Central memory CD4-positive, alpha-beta T cell (primary cell): ENCODE data around the gene ZNF333.
"Not testable (repeated sequence)": the region's sequence is repeated elsewhere in the genome, so short reads cannot be mapped to it uniquely, and the experiment has no call there.

Experiments
- DNase-seq: peaks from one replicate; pipeline ENCODE4 v3.0.0; 2022

Gene ZNF333

DNA sequence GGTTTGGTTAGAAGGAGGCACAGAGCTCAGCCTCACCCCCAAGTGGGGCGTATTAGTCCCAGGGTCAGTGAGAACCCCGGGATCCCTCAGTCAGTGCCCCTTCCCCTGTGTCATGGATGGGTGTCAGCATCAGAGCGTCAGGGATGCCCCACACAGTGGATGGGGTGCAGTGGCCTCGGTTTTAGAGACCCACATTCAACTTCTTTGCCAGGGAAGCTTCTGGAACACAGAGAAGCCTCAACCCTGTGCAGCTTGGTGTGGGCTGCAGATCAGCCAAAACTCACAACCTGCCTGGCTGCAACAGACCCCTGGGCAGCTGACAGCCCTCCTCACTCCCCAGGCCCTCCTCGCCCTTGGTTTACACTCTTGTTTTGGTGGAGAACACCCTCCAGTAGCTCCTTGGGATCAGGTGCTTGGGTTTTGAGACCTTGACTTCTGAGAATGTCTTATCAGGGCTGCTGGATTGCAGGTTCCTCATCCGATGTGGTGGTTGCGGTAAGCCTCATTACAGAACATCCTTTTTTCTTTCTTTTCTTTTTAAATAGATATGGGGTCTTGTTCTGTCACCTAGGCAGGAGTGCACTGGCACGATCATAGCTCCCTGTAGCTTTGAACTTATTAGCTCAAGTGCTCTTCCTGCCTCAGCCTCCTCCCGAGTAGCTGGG lies 11.0 kb downstream of the ZNF333 start:
- DNase-seq: no peak

DNA sequence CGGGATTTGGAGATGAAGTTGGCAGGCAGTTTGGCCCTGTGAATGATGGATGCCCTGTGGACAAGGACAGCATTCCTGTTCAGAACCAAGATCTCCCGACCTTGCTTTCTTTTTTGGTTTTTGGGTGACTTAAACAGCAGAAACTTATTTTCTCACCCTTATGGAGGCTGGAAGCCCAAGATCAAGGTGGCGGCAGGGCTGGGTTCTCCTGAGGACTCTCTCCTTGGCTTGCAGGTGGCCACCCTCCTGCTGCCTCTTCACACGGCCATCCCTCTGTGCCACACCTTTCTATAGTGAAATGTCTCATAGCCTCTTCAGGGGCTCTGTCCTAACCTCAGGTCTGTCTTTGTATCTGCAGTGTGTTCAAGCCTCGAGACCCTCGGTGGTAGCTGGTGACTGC lies 14.0 kb downstream of the ZNF333 start:
- DNase-seq: no peak

DNA sequence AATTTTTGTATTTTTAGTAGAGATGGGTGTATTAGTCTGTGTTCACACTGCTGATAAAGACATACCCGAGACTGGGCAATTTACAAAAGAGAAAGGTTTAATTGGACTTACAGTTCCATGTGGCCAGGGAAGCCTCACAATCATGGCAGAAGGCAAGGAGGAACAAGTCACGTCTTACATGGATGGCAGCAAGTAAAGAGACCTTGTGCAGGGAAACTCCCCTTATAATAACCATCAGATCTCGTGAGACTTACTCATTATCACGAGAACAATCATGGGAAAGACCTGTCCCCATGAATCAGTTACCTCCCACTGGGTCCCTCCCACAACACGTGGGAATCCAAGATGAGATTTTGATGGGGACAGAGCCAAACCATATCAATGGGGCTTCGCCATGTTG lies 14.6 kb downstream of the ZNF333 start:
- no peak for DNase-seq

DNA sequence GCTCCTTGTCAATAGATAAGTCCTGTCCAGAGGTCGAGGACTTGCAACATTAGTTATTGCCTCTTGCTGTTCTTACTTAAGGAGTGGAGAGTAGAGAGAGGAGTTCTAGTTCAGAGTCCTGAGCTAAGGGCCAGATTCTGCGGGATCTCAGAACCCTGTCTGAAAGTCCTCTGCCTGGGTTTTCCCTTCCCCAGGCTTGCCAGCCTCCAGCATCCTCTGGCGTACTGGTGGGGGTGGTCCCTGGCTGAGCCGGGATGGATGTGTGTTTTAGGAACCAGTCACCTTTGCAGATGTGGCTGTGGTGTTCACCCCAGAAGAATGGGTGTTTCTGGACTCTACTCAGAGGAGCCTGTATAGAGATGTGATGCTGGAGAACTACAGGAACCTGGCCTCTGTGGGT lies 26.0 kb downstream of the ZNF333 start:
- no peak for DNase-seq

DNA sequence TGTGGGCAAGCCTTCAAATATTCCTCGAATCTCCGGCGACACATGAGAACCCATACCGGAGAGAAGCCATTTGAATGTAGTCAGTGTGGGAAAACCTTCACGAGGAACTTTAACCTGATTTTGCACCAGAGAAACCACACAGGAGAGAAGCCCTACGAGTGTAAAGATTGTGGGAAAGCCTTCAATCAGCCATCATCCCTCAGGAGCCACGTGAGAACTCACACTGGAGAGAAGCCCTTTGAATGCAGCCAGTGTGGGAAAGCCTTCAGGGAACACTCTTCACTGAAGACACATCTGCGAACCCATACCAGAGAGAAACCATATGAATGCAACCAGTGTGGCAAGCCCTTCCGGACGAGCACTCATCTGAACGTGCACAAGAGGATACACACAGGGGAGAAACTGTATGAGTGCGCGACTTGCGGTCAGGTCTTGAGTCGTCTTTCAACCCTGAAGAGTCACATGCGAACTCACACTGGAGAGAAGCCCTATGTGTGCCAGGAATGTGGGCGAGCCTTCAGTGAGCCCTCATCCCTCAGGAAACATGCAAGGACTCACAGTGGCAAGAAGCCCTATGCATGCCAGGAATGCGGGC lies 28.8 kb downstream of the ZNF333 start:
- DNase-seq: no peak

DNA sequence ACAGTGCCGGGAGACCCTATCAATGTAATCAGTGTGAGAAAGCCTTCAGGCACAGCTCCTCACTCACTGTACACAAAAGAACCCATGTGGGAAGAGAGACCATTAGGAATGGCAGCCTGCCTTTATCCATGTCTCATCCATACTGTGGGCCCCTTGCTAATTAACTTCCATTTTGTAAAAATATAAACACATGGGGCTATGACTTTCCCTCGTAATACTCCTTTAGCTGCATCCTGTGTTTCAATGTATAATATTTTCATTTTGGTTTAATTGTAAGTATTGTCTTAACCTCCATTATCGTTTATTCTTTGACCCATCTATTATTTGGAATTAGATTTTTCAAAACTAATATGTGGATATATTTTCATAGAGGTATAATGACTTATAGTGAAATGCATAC lies 29.3 kb downstream of the ZNF333 start:
- no peak for DNase-seq

DNA sequence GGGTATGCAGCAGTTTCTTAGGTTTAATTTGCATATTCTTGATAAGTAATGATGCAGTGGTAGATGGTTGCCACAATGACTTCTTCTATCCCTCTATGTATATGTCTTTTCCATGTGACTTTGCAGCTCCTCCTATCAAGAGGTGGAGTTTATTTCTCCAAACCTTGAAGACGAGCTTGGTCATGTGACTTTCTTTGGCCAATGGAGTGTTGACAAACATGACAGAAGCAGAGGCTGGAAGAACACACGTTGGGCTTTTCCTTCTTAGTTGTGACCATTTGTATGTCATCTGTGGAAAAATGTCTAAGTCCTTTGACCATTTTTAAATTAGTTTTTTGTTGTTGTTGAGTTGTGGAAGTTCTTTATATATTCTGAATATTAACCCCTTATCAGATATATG lies 32.3 kb downstream of the ZNF333 start:
- no peak for DNase-seq

DNA sequence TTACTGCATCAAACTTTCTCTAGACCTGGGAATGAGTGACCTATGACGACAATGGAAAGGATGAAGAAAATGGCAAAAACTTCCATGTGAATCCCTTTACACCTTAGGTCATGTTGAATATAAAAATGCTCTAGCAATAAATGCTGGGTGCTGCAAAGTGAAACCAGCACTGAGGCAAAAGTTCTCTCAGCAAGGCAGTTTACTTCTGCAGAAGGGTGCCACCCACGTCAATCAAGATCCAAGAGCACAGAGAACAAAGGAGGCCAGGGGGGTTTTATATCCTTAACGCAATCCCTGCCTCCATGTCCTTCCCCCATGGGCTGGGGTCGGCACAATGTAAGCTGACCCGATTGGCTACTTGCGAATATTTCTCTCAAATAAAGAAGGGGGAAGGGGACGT lies 38.7 kb downstream of the ZNF333 start:
- DNase-seq: no peak

DNA sequence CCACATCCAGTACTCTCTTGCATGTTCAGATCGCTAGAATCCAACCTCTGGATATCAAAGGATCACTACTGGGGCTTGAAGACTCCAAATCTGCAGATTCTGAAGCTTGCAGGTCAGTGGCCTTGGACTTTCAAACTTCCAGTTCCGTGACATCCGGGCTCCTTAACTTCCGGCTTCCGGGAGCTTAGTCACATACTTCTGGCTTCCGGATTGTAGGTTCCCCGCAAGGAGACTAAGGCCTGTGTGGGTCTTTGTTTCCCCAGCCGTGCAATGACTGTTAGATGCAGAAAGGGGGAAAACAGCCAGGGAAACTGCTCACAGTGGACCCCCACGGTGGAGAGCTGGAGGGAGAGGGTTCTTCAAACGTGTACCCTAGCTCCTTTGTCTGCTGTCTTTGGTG lies 41.4 kb downstream of the ZNF333 start:
- DNase-seq: no peak

DNA sequence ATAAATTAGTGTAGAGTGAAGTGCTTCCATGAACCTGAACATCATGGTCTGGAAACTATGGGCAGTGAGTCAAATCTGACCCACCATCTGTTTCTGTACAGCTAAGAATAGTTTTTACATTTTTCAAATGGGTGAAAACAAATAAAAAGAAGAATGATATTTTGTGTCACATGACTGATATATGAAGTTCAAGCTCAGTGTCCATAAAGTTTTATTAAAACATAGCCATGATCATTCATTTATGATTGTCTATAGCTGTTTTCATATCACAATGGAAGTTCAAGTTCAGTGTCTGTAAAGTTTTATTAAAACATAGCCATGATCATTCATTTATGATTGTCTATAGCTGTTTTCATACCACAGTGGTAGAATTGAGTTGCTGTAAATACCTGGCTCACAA lies 42.7 kb downstream of the ZNF333 start:
- no peak for DNase-seq

DNA sequence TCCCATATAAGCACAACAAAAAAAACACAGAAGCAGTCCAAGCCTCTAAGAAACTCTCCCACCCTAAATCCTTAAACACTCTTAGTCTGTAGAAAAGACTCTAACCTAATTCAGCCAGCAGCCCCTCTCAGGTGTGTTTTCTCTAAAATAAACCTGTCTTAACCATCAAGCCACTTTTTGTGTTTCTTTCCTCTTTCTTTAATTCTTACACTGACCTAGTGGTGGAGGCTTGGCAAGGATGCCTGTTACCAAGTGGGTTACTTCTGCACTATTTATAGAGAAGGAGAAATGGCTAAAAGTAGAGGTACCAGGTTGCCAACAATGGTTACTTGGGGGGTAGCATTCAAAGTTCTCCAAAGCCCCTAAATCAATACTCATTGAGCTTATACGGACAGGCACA lies 43.7 kb downstream of the ZNF333 start:
- no peak for DNase-seq

DNA sequence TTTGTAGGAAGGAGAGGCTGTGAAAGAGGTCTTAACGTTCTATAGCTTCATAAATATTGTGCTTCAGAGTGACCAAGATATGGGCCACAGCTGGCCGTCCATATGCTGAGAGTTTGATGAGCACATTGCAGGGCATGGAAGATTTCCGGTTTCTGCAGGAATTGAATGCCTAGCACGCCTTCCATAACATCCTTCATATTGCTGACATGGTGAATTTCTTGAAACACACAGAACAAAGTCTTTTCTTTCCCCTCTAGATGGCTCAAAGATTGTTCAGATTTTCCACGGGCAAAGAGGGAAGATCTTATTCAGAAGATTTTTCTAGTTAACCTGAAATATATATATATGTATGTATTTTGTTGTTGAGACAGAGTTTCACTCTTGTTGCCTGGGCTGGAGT lies 46.1 kb downstream of the ZNF333 start:
- DNase-seq: no peak

DNA sequence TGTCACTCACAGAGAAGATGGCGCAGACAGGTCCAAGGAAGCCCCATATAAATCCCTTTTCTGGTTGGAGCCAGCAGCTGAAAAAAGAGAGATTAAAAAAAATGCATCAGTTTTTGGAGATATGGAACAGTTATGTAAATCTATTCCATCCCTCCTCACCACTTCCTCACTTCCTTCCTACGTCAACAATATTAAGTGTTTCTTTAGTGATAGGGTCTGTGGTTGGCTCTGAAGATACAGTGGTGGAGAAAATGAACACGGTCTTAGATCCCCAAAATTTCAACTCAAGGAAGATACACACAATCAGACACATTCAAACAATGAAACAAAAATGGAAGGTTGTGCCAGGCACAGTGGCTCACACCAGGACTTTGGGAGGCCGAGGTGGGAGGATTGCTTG lies 57.0 kb downstream of the ZNF333 start:
- no peak for DNase-seq

DNA sequence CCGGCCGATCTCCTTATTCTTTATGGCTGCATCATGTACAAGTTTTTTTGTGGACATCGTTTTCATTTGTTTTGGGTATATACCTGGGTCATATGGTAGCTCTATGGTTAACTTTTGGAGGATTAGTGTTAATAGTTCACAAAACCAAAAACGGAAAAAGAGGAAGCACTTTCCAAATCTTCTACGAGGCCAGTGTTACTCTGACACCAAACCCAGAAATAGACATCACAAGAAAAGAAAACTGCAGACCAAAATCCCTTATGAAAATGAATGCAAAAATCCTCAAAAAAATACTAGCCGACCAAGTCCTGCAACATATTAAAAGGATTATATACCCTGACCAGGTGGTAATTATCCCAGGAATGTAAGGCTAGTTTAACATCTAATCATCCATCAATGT lies 58.8 kb downstream of the ZNF333 start:
- no peak for DNase-seq

DNA sequence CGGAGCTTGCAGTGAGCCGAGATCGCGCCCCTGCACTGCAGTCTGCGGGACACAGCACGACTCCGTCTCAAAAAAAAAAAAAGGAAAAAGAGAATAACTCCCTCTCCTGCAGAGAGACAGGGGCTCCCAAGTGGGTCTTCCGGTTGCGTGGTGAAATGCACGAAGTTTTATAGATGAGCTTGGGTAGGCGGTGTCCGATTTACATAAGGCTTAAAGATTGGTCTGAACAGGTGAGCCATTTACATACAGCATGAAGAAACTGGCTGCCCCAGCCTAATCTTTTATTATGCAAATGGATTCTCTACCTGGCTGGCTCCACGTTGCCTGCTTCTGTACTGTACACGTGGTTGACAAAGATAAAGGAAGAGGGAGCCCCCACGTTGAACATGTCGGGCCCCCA lies 69.0 kb downstream of the ZNF333 start:
- no peak for DNase-seq

DNA sequence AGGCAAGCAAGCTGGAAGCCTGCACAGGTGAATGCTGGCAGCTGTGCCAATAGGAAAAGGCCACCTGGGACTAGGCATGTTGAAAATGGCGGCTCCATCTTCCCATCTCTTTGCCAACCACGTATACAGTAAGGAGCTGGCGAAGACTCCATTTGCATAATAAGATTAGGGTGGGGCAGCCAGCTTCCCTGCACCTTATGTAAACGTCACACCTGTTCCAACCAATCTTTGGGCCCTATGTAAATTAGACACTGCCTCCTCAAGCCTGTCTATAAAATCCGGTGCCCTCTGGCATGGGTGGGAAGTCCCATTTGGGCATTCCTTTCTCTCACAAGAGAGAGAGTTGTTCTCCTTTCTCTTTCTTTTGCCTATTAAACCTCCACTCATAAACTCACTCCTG lies 71.8 kb downstream of the ZNF333 start:
- DNase-seq: no peak

DNA sequence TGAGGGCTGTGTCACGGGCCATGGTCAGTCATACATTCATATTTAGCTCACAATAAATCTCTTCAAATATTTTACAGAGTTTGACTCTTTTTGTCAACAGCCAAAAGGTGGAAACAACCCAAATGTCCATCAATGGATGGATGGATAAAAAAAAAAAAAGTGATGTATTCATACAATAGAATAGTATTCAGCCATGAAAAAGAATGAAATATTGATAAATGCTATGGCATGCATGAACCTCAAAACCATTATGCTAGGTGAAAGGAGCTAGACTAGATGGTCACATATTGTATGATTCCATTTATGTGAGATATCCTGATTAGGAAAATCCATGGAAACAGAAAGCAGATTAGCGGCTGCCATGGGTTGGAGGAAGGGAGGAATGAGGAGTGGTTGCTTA lies 72.3 kb downstream of the ZNF333 start:
- no peak for DNase-seq

DNA sequence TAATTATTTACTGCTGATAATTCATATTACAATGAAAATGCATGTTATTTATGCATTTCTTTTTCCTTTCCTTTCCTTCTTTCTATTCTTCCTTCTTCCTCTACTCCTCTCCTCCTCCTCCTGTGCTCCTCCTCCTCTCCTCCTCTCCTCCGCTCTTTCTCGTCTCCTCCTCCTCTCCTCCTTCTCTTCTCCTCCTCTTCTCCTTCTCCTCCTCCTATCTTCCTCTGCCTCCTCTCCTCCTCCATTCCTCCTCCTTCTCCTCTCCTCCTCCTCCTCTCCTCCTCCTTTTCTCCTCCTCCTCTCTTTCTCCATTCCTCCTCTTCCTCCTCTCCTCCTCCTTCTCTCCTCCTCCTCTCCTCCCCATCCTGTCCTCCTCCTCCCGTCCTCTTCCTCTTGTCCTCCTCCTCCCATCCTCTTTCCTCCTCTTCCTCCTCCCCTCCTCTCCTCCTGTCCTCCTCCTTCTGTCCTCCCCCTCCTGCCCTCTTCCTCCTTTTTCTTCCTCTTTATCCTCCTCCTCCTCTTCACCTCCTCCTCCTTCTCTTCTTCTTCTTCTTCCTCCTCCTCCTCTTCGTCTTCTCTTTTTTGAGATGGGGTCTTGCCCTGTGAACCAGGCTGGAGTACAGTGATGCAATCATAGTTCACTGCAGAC lies 73.8 kb downstream of the ZNF333 start:
- DNase-seq: no peak

DNA sequence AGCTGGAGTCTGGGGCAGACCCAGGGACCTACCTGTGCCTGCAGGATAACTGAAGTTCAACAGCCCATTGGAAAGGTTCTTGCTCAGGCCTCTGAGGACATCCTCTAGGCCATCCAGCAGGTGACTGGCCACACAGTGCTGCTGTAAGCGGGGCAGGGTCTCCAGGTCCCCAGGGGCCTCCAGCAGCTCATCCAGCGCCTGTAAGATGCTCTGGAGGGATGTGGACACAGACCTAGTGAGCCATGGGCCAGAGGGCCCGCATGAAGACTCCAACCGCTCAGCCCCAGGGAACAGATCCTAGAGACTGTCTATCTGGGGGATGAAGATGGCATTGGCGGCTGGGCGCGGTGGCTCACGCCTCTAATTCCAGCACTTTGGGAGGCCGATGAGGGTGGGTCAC lies 74.6 kb downstream of the ZNF333 start:
- no peak for DNase-seq

DNA sequence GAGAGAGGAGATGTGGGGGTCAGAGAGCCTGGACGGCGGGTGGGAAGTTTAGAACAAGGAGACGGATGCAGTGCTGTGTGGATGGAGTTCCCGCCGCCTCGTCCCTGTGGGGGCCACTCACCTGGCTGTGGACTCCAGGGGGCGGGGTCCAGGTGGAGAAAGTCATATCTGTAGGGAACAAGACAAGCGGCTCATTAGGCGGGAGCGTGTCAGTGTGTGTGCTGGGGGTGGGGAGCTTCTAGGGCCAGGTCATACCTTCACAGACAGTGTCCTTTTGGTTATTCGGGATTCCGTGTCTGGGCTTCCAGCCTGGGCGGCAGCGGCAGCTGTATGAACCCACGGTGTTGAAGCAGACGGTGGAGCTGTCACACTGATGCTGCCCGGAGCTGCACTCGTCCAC lies 75.6 kb downstream of the ZNF333 start:
- DNase-seq: not testable (repeated sequence)

DNA sequence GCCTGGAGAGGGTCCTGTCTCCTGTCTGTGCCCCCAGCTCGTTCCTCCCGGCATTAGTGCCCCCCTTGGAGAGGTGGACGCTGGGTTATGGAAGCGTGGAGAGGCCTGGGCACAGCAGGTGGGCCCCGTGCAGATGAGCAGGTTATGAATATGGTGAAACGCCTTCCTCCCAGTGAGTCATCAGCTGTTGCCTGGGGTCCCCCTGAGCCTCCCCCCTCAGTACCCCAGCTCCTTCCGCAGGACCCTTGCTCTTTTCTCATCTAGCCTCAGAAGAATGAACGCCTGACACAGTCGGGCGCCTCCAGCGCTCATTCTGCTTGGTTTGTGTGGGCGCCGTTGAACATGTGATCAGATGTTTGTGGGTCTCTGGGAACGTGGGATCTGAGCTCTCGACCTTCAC lies 76.0 kb downstream of the ZNF333 start:
- DNase-seq: not testable (repeated sequence)

DNA sequence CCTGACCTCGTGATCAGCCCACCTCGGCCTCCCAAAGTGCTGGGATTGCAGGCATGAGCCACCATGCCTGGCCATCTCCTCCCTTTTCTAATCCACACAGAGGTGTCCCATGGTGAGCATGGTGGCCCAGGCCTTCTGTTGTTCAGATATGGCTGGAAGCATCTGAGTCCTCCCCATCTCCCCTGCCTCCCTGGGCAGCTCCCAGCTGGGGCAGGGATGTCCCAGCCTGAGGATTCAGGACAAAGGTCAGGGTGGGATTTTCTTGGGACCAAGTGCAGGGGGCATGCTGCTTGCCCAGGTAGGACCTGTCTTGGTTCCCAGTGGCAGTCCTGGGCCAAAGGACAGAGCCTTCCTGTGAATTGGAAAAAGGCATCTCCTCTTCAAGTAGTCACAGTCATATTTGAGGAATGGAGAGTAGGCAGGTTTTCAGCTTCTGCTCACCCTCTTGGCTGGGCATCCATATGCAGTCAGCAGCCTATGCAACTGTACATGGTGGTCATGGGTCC lies 77.7 kb downstream of the ZNF333 start:
- no peak for DNase-seq

DNA sequence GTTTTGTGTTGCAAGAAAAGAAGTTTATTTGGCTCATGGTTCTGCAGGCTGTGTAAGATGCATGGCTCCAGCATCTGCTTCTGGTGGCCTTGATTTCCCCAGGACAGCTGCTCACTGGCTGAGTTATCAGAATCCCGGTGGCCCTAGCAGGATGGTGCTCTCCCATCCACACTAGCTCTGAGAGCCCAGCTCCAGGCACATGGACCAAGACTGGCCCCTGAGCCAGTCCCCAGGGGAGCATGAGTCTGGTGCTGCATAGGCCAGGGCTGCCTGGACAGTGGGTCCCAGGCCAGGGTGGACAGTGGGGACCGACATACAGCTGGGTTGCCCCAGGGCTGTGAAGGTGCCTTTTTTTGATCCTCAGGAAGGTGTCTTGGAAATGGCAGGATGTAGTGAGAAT lies 78.2 kb downstream of the ZNF333 start:
- no peak for DNase-seq

DNA sequence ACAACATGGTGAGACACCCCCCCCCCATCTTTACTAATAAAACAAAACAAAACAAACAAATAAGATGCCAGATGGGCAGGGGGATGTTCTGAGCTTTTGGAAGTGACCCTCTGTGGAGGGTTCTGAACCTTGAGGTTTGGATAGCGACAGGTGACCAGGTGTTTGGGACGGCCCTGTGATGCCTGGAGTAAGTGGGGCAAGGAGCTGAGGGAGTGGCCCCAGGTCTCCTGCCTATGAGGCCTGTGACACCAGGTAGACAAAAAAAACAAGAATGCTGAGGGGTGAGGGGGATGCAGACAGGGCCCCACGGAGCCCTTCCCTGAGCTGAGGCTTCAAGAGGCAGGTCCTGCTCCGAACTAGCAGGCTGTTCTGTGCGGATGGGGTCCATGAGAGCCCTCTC lies 79.4 kb downstream of the ZNF333 start:
- DNase-seq: no peak

DNA sequence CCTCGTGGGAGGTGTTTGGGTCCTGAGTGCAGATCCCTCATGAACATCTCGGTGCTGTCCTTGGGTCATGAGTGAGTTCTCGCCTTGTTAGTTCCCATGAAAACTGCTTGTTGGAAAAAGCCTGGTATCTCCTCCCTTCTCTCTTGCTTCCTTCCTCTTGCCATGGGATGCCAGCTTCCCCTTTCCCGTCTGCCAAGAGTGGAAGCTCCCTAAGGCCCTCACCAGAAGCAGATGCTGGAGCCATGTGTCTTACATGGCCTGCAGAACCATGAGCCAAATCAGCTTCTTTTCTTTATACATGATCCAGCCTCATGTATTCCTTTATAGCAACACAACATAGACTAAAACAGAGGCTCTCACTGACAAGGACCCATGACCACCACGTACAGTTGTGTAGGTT lies 80.3 kb downstream of the ZNF333 start:
- no peak for DNase-seq
